Pancreas (tissue), 10 donors: ENCODE measurements around the gene SNAPC4. TPM values are rescaled to one million over a fixed set of nuclear protein-coding genes. Genes with fewer than 3 reads are reported as not detected.

Experiments
- ATAC-seq, 4 donors: fragments of 200-7000 bp; cut with Tn5 transposase; one replicate each; pipeline versions ENCODE4 v1.8.0 to v1.9.1; 2020; ENCODE audit warnings: mild to moderate bottlenecking in 4 of 4, moderate library complexity in 4 of 4
- DNase-seq, 6 donors: peaks; one replicate each; pipeline ENCODE4 v3.0.0-alpha.2; 2020
- FAIRE-seq: peaks from 2 replicates; lab custom pipeline; 2012; peaks lifted over from hg19 to GRCh38; lab: Jason Lieb, UNC
- H3K27ac ChIP-seq, 4 donors: fragments of 200-600 bp; sonication (generic); 1 replicate in 3 of 4; 2 replicates in 1 of 4; pipeline versions ENCODE4 v1.5.0 to v1.8.0; 2020
- H3K27me3 ChIP-seq, 4 donors: fragments of 200-600 bp; one replicate each; pipeline ENCODE4 v1.8.0; 2021
- H3K36me3 ChIP-seq, 3 donors: fragments of 200-600 bp; sonication (generic) in 1 of 3; one replicate each; pipeline versions ENCODE4 v1.5.0 to v1.8.0; 2020 to 2021
- H3K4me1 ChIP-seq, 3 donors: fragments of 200-600 bp; one replicate each; pipeline ENCODE4 v1.8.0; 2021
- H3K4me3 ChIP-seq, 4 donors: fragments of 200-600 bp; sonication (generic) in 2 of 4; one replicate each; pipeline versions ENCODE4 v1.5.0 to v1.8.0; 2020 to 2021
- H3K9me3 ChIP-seq, 4 donors: fragments of 200-600 bp; one replicate each; pipeline ENCODE4 v1.8.0; 2021
- CTCF ChIP-seq, 4 donors: fragments of 200-600 bp; sonication (generic) in 3 of 4; IDR thresholded peaks; one replicate each; pipeline versions ENCODE4 v1.5.0 to v1.8.0; 2021; ENCODE audit warnings: antibody characterized with exemption in 4 of 4
- WGBS, 2 donors: extraction: QIAGEN DNeasy Blood & Tissue Kit; methylation state at CpG; one replicate each; pipeline ENCODE4 v1.1.7; 2013; 5-methylcytosine and 5-hydroxymethylcytosine counted together
- intact Hi-C, 3 donors: fragments of 100-400 bp; cut with DNase I; formaldehyde crosslinking; loops; one replicate each; pipeline versions ENCODE4 v1.11.1 to v1.14.2; 2022
- polyA plus RNA-seq, 2 donors: library from polyadenylated mRNA; stranded (reverse); fragments of 200-250 nt; gene quantifications; one replicate each; pipeline ENCODE4 v1.2.3, GENCODE V29; 2013
- total RNA-seq, 6 donors: library from RNA; stranded (reverse); fragmentation: NEBNext Ultra II Directional in 4 of 6; extraction: Animal tissue kit (Norgen Biotek cat#: 25700) in 4 of 6; gene quantifications; one replicate each; pipeline versions ENCODE4 v1.2.1 to v1.2.4, GENCODE V29; 2021 to 2023
- donor health status: healthy with polysubstance abuse.
- donor health status: DM: no; HTN: no; CAD: no; lungs with moderate emphysema.
- donor health status: DM: no; HTN: no; CAD: no.
- donor health status: control.
- donor health status: control.
- donor health status: Bipolar disorder and iron deficiency.
- donor health status: DM: yes; HTN: yes; CAD: no.
- donor health status: DM: no; HTN: no; CAD: no.
- donor health status: DM: no; HTN: no; CAD: no.
- donor health status: DM: yes; HTN: yes; CAD: no.

SNAPC4 gene
- total and polyA plus RNA-seq, 8 donors, result 3.8 to 22.0 (median 5.2) TPM

DNA sequence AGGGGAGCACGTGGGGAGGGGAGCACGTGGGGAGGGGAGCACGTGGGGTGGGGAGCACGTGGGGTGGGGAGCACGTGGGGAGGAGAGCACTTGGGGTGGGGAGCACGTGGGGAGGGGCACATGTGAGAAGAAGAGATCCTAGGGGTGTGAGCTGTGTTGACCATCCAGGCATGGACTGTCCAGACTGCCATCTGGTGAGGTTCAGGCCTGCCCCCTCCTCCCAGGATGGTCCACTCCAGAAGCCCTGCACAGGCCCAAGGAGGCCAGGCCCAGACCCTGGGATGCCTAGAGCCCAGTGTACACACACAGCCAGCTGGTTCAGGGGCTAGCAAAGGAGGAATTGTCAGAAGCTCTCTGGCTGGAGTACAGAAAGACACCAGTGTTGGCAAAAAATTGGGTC, 2.3 kb downstream of the SNAPC4 start:
- Histone ChIP-seq H3K27me3 (no peaks in the 10 kb centered on the region), H3K4me3 (no peak overlapping the region), H3K36me3 (peaks cover 0 to 26% (median 26%) of the 10 kb centered on the region in 3 donors), H3K4me1 (peaks cover 0 to 11% (median 7%) of the 10 kb centered on the region in 3 donors), H3K9me3 (no peaks in the 10 kb centered on the region), H3K27ac (no peak overlapping the region)
- no peak for TF ChIP-seq CTCF (IDR thresholded peaks at IDR 0.05)
- WGBS, 2 donors, result 63 to 79% methylated on average over 6 of the region's 6 CpGs
- intact Hi-C loops, result no loop called here
- FAIRE-seq (no peak), ATAC-seq (no peak), DNase-seq (peak in 1 of 6 donors; percentile 54)

DNA sequence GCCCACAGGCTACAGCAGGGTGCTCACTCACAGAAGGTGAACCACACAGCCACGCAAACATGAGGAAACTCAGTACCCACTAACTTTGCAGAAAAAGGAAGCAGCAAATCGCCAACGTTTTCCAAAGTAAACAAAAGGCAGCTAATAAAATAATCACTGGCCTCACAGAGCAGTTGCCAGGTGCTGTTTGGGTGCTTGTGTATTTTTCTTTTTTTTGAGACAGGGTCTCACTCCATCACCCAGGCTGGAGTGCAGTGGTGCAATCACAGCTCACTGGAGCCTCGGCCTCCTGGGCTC, 3.8 kb downstream of the SNAPC4 start:
- Histone ChIP-seq H3K4me1 (peaks cover 0 to 11% (median 7%) of the 10 kb centered on the region in 3 donors), H3K4me3 (no peak overlapping the region), H3K36me3 (peaks cover 0 to 39% (median 31%) of the 10 kb centered on the region in 3 donors), H3K9me3 (no peaks in the 10 kb centered on the region), H3K27ac (no peak overlapping the region), H3K27me3 (no peaks in the 10 kb centered on the region)
- FAIRE-seq, result no peak
- intact Hi-C loops, result no loop called here
- no peak for DNase-seq
- no peak for TF ChIP-seq CTCF (IDR thresholded peaks at IDR 0.05)
- WGBS, 2 donors, result 56 to 65% methylated on average over 4 of the region's 4 CpGs
- no peak for ATAC-seq

DNA sequence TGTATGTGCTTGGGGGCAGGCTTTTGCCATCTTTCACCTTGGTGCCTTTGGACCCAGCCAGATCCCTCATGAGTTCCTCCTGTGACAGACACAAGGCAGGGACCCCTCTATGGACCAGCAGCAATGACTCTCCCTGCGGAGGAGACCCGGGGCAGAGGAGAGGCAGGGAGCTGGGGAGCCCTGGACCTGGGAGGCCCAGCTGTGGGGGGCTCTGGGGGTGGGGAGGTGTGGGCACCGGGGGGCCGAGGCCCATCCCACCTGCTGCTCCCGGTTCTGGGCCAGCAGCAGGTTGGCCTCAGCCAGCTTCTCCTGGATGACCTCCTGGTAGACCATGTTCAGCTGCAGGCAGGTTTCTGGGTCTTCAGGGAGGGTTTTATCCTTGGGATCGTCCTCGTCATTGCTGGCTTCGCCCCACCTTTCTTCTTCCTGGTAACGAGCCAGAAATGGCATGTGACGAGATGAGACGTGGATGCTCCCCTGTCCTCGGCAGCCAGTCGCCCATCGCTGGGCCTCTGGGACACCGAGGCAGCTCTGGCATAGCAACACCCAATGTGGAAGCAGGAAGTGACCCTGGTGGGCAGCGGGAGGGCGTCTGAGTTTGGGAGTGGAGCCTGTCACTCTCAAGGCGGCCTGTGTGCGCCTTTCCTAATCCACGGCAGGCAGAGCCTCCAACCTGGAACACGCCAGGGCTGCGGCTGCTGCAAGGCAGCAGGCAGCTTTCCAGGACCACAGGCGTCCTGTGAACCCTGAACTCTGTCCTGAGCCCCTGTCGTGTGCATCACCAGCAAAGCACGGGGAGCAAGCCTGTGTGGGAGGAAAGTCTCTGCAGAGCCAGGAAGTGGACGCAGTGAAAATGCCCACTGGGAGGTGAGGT, 4.4 kb downstream of the SNAPC4 start:
- H3K36me3 ChIP-seq, result peaks cover 0 to 39% (median 31%) of the 10 kb centered on the region in 3 donors
- TF ChIP-seq CTCF (IDR thresholded peaks at IDR 0.05), result no peak
- ATAC-seq (no peak), DNase-seq (peak in 2 of 6 donors; percentile 47 to 65), FAIRE-seq (no peak)
- no peaks in the 10 kb centered on the region for H3K9me3 ChIP-seq
- H3K4me3 ChIP-seq, result no peak overlapping the region
- peaks cover 0 to 9% (median 7%) of the 10 kb centered on the region in 3 donors for H3K4me1 ChIP-seq
- no peaks in the 10 kb centered on the region for H3K27me3 ChIP-seq
- intact Hi-C loops, result no loop called here
- H3K27ac ChIP-seq, result no peak overlapping the region
- 86 to 87% methylated on average over 24 to 26 of the region's 26 CpGs for WGBS, 2 donors

GRCh38 chr9:136395020-136395340, 5.0 kb downstream of the SNAPC4 start:
- FAIRE-seq, result no peak
- ATAC-seq, result no peak
- Histone ChIP-seq H3K27me3 (no peaks in the 10 kb centered on the region), H3K4me3 (no peak overlapping the region), H3K36me3 (peaks cover 0 to 40% (median 31%) of the 10 kb centered on the region in 3 donors), H3K27ac (no peak overlapping the region), H3K9me3 (no peaks in the 10 kb centered on the region), H3K4me1 (peaks cover 0 to 8% (median 7%) of the 10 kb centered on the region in 3 donors)
- DNase-seq, result no peak
- TF ChIP-seq CTCF (IDR thresholded peaks at IDR 0.05), result no peak
- intact Hi-C loops, result no loop called here
- 86 to 89% methylated on average over 13 of the region's 13 CpGs for WGBS, 2 donors
